WTC11 (cell line): ENCODE measurements around the gene RAPGEF2. TPM values are rescaled to one million over a fixed set of nuclear protein-coding genes. Genes with fewer than 3 reads are reported as not detected.

Source experiments
- ATAC-seq: fragments of 200-7000 bp; cut with Tn5 transposase; 2 replicates; pipeline ENCODE4 v1.10.0; 2021; ENCODE audit warnings: mild to moderate bottlenecking, moderate library complexity
- CTCF ChIA-PET: fragments of 300-600 bp; sonication (Branson Sonifier 250); formaldehyde crosslinking; loops from one replicate; lab custom pipeline; 2021; ENCODE audit warnings: antibody characterized with exemption; lab: Charles Lee
- POLR2A ChIA-PET: fragments of 350-600 bp; sonication (Branson Sonifier 250); formaldehyde crosslinking; loops from one replicate; lab custom pipeline; 2021; ENCODE audit warnings: antibody characterized with exemption; lab: Charles Lee
- DNase-seq: peaks from one replicate; pipeline ENCODE4 v3.0.0; 2021; ENCODE audit warnings: low spot score
- H3K27ac Mint-ChIP-seq: 2 replicates; pipeline ENCODE4 v1.8.0; 2021; ENCODE audit warnings: mixed read lengths
- H3K27me3 Mint-ChIP-seq: 2 replicates; pipeline ENCODE4 v1.8.0; 2021; ENCODE audit warnings: low read depth, mild to moderate bottlenecking, moderate library complexity, mixed read lengths
- H3K36me3 Mint-ChIP-seq: 2 replicates; pipeline ENCODE4 v1.8.0; 2021; ENCODE audit warnings: mixed read lengths
- H3K4me1 Mint-ChIP-seq: 2 replicates; pipeline ENCODE4 v1.8.0; 2022; ENCODE audit warnings: mixed read lengths
- H3K4me3 Mint-ChIP-seq: 2 replicates; pipeline ENCODE4 v1.8.0; 2021; ENCODE audit warnings: mild to moderate bottlenecking, moderate library complexity, mixed read lengths
- H3K9me3 Mint-ChIP-seq: 2 replicates; pipeline ENCODE4 v1.8.0; 2021; ENCODE audit warnings: mixed read lengths
- CREB1 ChIP-seq: sonication (generic); formaldehyde crosslinking; IDR thresholded peaks from 2 replicates; pipeline ENCODE4 v1.8.0; 2023; ENCODE audit warnings: mild to moderate bottlenecking, missing genetic modification reagents
- ESRRA ChIP-seq: sonication (generic); formaldehyde crosslinking; IDR thresholded peaks from 2 replicates; pipeline ENCODE4 v1.8.1; 2022; ENCODE audit warnings: mild to moderate bottlenecking, missing genetic modification reagents, borderline replicate concordance
- NR1H2 ChIP-seq: sonication (generic); formaldehyde crosslinking; IDR thresholded peaks from 2 replicates; pipeline ENCODE4 v1.9.0; 2021; ENCODE audit warnings: mild to moderate bottlenecking, moderate library complexity, missing genetic modification reagents
- PRRX2 ChIP-seq: fragments of 250-450 bp; sonication (Bioruptor Pico); IDR thresholded peaks from 2 replicates; pipeline ENCODE4 v1.8.0; 2021; ENCODE audit warnings: mild to moderate bottlenecking
- RORB ChIP-seq: fragments of 250-450 bp; sonication (Bioruptor Pico); IDR thresholded peaks from 2 replicates; pipeline ENCODE4 v1.9.0; 2021; ENCODE audit warnings: mild to moderate bottlenecking
- TCF7 ChIP-seq: sonication (generic); formaldehyde crosslinking; IDR thresholded peaks from 2 replicates; pipeline ENCODE4 v1.8.0; 2022; ENCODE audit warnings: mild to moderate bottlenecking, low read depth, missing genetic modification reagents, moderate library complexity
- TEAD4 ChIP-seq: sonication (generic); formaldehyde crosslinking; IDR thresholded peaks from 2 replicates; pipeline ENCODE4 v1.8.0; 2022; ENCODE audit warnings: mild to moderate bottlenecking, missing genetic modification reagents
- ZNF121 ChIP-seq: sonication (generic); formaldehyde crosslinking; IDR thresholded peaks from 2 replicates; pipeline ENCODE4 v1.8.0; 2023; ENCODE audit warnings: missing genetic modification reagents
- ZNF263 ChIP-seq: sonication (generic); formaldehyde crosslinking; IDR thresholded peaks from 2 replicates; pipeline ENCODE4 v1.8.1; 2022; ENCODE audit warnings: low read depth, mild to moderate bottlenecking, moderate library complexity, missing genetic modification reagents
- ZNF396 ChIP-seq: fragments of 250-450 bp; sonication (Bioruptor Pico); IDR thresholded peaks from 2 replicates; pipeline ENCODE4 v1.8.0; 2021; ENCODE audit warnings: mild to moderate bottlenecking, moderate library complexity, borderline replicate concordance
- ZNF671 ChIP-seq: fragments of 250-450 bp; sonication (Bioruptor Pico); IDR thresholded peaks from 2 replicates; pipeline ENCODE4 v1.8.0; 2021; ENCODE audit warnings: mild to moderate bottlenecking
- total RNA-seq: library from RNA; stranded (reverse); gene quantifications from 3 replicates; pipeline ENCODE4 v1.2.3, GENCODE V29; 2021
- TF ChIP-seq, protein P1 (sequence below): fragments of 250-450 bp; sonication (Bioruptor Pico); IDR thresholded peaks from 2 replicates; pipeline ENCODE4 v1.9.0; 2021; ENCODE audit warnings: moderate library complexity, mild to moderate bottlenecking, inconsistent platforms, borderline replicate concordance
- TF ChIP-seq, protein P2 (sequence below): sonication (generic); formaldehyde crosslinking; conservative IDR thresholded peaks from 2 replicates; pipeline ENCODE4 v1.8.1; 2023; ENCODE audit warnings: mild to moderate bottlenecking, low read depth, missing genetic modification reagents, moderate library complexity
- TF ChIP-seq, protein P3 (sequence below): sonication (generic); formaldehyde crosslinking; conservative IDR thresholded peaks from 2 replicates; pipeline ENCODE4 v1.8.1; 2022; ENCODE audit warnings: mild to moderate bottlenecking, missing genetic modification reagents
- TF ChIP-seq, protein P4 (sequence below): fragments of 200-600 bp; IDR thresholded peaks from 2 replicates; pipeline ENCODE4 v1.8.0; 2022; ENCODE audit warnings: antibody characterized with exemption
- TF ChIP-seq, protein P5 (sequence below): sonication (generic); formaldehyde crosslinking; IDR thresholded peaks from 2 replicates; pipeline ENCODE4 v1.8.1; 2023; ENCODE audit warnings: mild to moderate bottlenecking, missing genetic modification reagents
- TF ChIP-seq, protein P6 (sequence below): sonication (generic); formaldehyde crosslinking; IDR thresholded peaks from 2 replicates; pipeline ENCODE4 v1.8.0; 2022; ENCODE audit warnings: missing genetic modification reagents
- TF ChIP-seq, protein P7 (sequence below): sonication (generic); formaldehyde crosslinking; IDR thresholded peaks from 2 replicates; pipeline ENCODE4 v1.8.1; 2023; ENCODE audit warnings: mild to moderate bottlenecking, missing genetic modification reagents, moderate library complexity

The RAPGEF2 gene
- total RNA-seq, 1 experiment from 2014 or later = 40.6 TPM

DNA sequence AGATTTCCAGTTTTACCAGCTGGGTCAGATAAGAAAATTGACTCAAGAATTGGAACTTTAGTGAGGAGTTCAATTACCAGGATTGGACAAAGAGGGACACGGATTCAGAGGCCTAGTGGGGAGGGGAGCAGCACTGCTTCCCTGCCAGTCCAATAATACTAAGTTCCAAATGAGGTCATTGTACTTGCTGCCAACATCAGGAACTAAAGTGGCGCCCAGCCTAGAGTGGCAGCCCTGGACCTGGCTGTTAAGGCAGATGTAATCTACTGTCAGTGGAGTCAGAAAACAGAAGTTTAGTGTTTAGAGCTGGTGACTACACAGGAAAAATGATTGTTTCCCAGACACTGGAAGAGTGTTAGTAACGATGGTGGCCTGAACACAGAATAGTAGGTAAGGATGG is 42.7 kb upstream of the RAPGEF2 start (continued):
- TF ChIP-seq, protein P1, sequence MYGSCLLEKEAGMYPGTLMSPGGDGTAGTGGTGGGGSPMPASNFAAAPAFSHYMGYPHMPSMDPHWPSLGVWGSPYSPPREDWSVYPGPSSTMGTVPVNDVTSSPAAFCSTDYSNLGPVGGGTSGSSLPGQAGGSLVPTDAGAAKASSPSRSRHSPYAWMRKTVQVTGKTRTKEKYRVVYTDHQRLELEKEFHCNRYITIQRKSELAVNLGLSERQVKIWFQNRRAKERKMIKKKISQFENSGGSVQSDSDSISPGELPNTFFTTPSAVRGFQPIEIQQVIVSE (CRISPR knock-in tag) = no peak
- no peak for TF ChIP-seq NR1H2 (CRISPR knock-in tag)
- no peak for TF ChIP-seq ZNF671 (CRISPR knock-in tag)
- TF ChIP-seq, protein P2, sequence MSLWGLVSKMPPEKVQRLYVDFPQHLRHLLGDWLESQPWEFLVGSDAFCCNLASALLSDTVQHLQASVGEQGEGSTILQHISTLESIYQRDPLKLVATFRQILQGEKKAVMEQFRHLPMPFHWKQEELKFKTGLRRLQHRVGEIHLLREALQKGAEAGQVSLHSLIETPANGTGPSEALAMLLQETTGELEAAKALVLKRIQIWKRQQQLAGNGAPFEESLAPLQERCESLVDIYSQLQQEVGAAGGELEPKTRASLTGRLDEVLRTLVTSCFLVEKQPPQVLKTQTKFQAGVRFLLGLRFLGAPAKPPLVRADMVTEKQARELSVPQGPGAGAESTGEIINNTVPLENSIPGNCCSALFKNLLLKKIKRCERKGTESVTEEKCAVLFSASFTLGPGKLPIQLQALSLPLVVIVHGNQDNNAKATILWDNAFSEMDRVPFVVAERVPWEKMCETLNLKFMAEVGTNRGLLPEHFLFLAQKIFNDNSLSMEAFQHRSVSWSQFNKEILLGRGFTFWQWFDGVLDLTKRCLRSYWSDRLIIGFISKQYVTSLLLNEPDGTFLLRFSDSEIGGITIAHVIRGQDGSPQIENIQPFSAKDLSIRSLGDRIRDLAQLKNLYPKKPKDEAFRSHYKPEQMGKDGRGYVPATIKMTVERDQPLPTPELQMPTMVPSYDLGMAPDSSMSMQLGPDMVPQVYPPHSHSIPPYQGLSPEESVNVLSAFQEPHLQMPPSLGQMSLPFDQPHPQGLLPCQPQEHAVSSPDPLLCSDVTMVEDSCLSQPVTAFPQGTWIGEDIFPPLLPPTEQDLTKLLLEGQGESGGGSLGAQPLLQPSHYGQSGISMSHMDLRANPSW (CRISPR knock-in tag) = no peak
- TF ChIP-seq ZNF121 (CRISPR knock-in tag) = no peak

DNA sequence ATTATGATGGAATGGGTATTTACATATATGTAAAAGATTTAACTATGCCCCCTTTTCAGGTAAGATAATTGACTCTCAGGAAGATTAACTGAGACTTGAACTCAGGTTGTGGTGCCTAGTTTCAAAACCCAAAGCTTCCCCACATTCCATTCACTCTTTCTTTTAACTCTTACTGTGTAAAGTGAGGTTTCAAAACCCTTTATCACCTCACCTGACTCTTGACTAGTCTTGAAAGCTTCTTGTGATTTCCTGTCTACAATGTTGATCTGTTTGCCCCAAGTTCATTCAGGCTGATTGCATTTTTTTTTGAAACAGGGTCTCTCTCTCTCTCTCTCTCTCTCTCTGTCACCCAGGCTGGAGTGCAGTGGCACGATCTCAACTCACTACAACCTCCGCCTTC is 40.5 kb upstream of the RAPGEF2 start:
- Mint-ChIP-seq H3K9me3 (no peaks in the 10 kb centered on the region), H3K4me3 (no peak overlapping the region), H3K36me3 (no peaks in the 10 kb centered on the region), H3K27ac (no peak overlapping the region), H3K4me1 (peaks cover 9% of the 10 kb centered on the region), H3K27me3 (no peaks in the 10 kb centered on the region)
- ChIA-PET POLR2A (interaction anchor here (0.6 kb wide), 2 partner anchors 222 to 234 kb away, joined by 4 read pairs; no protein-coding TSS in a partner anchor), CTCF (interaction anchor here (0.6 kb wide), 1 partner anchor 505 kb away, joined by 3 read pairs; no protein-coding TSS in a partner anchor)
- TF ChIP-seq ZNF396 (CRISPR knock-in tag) (no peak), RORB (CRISPR knock-in tag) (no peak), ZNF263 (CRISPR knock-in tag) (no peak), TEAD4 (CRISPR knock-in tag) (no peak), CREB1 (CRISPR knock-in tag) (no peak), ESRRA (CRISPR knock-in tag) (no peak)
- TF ChIP-seq, protein P3, sequence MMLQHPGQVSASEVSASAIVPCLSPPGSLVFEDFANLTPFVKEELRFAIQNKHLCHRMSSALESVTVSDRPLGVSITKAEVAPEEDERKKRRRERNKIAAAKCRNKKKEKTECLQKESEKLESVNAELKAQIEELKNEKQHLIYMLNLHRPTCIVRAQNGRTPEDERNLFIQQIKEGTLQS (CRISPR knock-in tag) = no peak
- TF ChIP-seq, protein P4, sequence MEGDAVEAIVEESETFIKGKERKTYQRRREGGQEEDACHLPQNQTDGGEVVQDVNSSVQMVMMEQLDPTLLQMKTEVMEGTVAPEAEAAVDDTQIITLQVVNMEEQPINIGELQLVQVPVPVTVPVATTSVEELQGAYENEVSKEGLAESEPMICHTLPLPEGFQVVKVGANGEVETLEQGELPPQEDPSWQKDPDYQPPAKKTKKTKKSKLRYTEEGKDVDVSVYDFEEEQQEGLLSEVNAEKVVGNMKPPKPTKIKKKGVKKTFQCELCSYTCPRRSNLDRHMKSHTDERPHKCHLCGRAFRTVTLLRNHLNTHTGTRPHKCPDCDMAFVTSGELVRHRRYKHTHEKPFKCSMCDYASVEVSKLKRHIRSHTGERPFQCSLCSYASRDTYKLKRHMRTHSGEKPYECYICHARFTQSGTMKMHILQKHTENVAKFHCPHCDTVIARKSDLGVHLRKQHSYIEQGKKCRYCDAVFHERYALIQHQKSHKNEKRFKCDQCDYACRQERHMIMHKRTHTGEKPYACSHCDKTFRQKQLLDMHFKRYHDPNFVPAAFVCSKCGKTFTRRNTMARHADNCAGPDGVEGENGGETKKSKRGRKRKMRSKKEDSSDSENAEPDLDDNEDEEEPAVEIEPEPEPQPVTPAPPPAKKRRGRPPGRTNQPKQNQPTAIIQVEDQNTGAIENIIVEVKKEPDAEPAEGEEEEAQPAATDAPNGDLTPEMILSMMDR = no peak
- TF ChIP-seq, protein P1 (CRISPR knock-in tag) = no peak
- DNase-seq (no peak), ATAC-seq (no peak)

DNA sequence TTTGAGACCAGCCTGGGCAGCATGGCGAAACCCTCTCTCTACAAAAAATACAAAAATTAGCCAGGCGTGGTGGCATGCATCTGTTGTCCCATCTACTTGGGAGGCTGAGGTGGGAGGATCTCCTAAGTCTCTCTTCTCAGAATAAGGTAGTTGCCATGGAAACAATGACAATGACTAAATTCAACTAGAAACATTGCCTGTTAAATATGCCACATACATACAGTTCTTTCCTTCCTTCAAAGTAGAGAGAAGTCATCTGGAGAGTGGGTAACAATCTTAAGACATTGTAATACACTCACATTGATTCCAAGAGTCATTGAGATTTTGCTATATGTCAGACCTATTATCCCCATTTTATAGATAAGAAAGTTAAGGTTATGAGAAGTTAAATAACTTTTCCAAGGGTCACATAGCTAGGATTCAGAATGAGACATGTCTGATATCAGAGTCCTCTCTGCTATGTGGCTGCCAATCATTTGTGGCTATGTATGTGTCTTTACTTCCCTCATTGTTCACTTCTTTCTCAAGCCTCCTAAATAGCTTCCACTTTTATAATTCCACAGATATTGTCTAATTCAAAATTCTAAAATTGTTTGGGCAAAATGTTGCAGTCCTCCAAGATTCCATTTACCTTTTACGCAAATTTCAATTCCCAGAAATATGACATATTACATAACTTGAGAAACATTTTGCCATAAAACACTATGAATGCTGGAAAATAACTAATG is 37.2 kb upstream of the RAPGEF2 start:
- H3K4me3 Mint-ChIP-seq = no peak overlapping the region
- CTCF ChIA-PET = interaction anchor here (1.5 kb wide), 1 partner anchor 10 kb away, joined by 5 read pairs; no protein-coding TSS in a partner anchor
- H3K9me3 Mint-ChIP-seq = no peaks in the 10 kb centered on the region
- H3K36me3 Mint-ChIP-seq = no peaks in the 10 kb centered on the region
- H3K27me3 Mint-ChIP-seq = no peaks in the 10 kb centered on the region
- no peak for DNase-seq
- POLR2A ChIA-PET = no interaction called here
- no peak overlapping the region for H3K27ac Mint-ChIP-seq
- no peak for ATAC-seq
- peaks cover 10% of the 10 kb centered on the region for H3K4me1 Mint-ChIP-seq
- TF ChIP-seq, protein P5, sequence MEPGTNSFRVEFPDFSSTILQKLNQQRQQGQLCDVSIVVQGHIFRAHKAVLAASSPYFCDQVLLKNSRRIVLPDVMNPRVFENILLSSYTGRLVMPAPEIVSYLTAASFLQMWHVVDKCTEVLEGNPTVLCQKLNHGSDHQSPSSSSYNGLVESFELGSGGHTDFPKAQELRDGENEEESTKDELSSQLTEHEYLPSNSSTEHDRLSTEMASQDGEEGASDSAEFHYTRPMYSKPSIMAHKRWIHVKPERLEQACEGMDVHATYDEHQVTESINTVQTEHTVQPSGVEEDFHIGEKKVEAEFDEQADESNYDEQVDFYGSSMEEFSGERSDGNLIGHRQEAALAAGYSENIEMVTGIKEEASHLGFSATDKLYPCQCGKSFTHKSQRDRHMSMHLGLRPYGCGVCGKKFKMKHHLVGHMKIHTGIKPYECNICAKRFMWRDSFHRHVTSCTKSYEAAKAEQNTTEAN (CRISPR knock-in tag) = no peak
- TF ChIP-seq, protein P6, sequence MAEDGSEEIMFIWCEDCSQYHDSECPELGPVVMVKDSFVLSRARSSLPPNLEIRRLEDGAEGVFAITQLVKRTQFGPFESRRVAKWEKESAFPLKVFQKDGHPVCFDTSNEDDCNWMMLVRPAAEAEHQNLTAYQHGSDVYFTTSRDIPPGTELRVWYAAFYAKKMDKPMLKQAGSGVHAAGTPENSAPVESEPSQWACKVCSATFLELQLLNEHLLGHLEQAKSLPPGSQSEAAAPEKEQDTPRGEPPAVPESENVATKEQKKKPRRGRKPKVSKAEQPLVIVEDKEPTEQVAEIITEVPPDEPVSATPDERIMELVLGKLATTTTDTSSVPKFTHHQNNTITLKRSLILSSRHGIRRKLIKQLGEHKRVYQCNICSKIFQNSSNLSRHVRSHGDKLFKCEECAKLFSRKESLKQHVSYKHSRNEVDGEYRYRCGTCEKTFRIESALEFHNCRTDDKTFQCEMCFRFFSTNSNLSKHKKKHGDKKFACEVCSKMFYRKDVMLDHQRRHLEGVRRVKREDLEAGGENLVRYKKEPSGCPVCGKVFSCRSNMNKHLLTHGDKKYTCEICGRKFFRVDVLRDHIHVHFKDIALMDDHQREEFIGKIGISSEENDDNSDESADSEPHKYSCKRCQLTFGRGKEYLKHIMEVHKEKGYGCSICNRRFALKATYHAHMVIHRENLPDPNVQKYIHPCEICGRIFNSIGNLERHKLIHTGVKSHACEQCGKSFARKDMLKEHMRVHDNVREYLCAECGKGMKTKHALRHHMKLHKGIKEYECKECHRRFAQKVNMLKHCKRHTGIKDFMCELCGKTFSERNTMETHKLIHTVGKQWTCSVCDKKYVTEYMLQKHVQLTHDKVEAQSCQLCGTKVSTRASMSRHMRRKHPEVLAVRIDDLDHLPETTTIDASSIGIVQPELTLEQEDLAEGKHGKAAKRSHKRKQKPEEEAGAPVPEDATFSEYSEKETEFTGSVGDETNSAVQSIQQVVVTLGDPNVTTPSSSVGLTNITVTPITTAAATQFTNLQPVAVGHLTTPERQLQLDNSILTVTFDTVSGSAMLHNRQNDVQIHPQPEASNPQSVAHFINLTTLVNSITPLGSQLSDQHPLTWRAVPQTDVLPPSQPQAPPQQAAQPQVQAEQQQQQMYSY = no peak
- TF ChIP-seq, protein P7, sequence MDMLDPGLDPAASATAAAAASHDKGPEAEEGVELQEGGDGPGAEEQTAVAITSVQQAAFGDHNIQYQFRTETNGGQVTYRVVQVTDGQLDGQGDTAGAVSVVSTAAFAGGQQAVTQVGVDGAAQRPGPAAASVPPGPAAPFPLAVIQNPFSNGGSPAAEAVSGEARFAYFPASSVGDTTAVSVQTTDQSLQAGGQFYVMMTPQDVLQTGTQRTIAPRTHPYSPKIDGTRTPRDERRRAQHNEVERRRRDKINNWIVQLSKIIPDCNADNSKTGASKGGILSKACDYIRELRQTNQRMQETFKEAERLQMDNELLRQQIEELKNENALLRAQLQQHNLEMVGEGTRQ (CRISPR knock-in tag) = no peak
- TF ChIP-seq TCF7 (CRISPR knock-in tag) (no peak), PRRX2 (CRISPR knock-in tag) (no peak), ZNF396 (CRISPR knock-in tag) (no peak)
